ENCODE measurements around the gene AMER2.
"Not testable (repeated sequence)": the region's sequence is repeated elsewhere in the genome, so short reads cannot be mapped to it uniquely, and the experiment has no call there.

The AMER2 gene

GRCh38 chr13:25181597-25181996 lies 9.5 kb upstream of the AMER2 start:
- no peak for DNase-seq (ENCODE audit: low read depth in 1 of 2, low spot score in 1 of 2)

GRCh38 chr13:25180775-25181537 lies 8.9 kb upstream of the AMER2 start:
- DNase-seq (ENCODE audit: low read depth in 1 of 2, low spot score in 1 of 2) = no peak

- no peak for DNase-seq (ENCODE audit: low read depth in 1 of 2, low spot score in 1 of 2)
Measured at GRCh38 chr13:25179832-25180774, 8.0 kb upstream of the AMER2 start.

- no peak for DNase-seq (ENCODE audit: low read depth in 1 of 2, low spot score in 1 of 2)
Measured at GRCh38 chr13:25179011-25179410, 6.9 kb upstream of the AMER2 start.

- no peak for DNase-seq (ENCODE audit: low read depth in 1 of 2, low spot score in 1 of 2)
Measured at GRCh38 chr13:25178070-25178469, 6.0 kb upstream of the AMER2 start.

- DNase-seq (ENCODE audit: low read depth in 1 of 2, low spot score in 1 of 2) = no peak
Measured at GRCh38 chr13:25177636-25178035, 5.5 kb upstream of the AMER2 start.

GRCh38 chr13:25177012-25177411 lies 4.9 kb upstream of the AMER2 start:
- no peak for DNase-seq (ENCODE audit: low read depth in 1 of 2, low spot score in 1 of 2)

- no peak for DNase-seq (ENCODE audit: low read depth in 1 of 2, low spot score in 1 of 2)
Measured at GRCh38 chr13:25175431-25175830, 3.3 kb upstream of the AMER2 start.

- DNase-seq (ENCODE audit: low read depth in 1 of 2, low spot score in 1 of 2) = no peak
Measured at GRCh38 chr13:25175026-25175425, 2.9 kb upstream of the AMER2 start.

GRCh38 chr13:25174304-25174703 lies 2.2 kb upstream of the AMER2 start:
- DNase-seq (ENCODE audit: low read depth in 1 of 2, low spot score in 1 of 2) = no peak

- DNase-seq (ENCODE audit: low read depth in 1 of 2, low spot score in 1 of 2) = no peak
Measured at GRCh38 chr13:25172303-25172630, 179 bp upstream of the AMER2 start.

GRCh38 chr13:25171170-25171516 lies 945 bp downstream of the AMER2 start:
- no peak for DNase-seq (ENCODE audit: low read depth in 1 of 2, low spot score in 1 of 2)

- no peak for DNase-seq (ENCODE audit: low read depth in 1 of 2, low spot score in 1 of 2)
Measured at GRCh38 chr13:25170554-25171111, 1.5 kb downstream of the AMER2 start.

GRCh38 chr13:25169951-25170553 lies 2.0 kb downstream of the AMER2 start:
- no peak for DNase-seq (ENCODE audit: low read depth in 1 of 2, low spot score in 1 of 2)

GRCh38 chr13:25169356-25169755 lies 2.7 kb downstream of the AMER2 start:
- no peak for DNase-seq (ENCODE audit: low read depth in 1 of 2, low spot score in 1 of 2)

GRCh38 chr13:25168790-25169189 lies 3.3 kb downstream of the AMER2 start:
- DNase-seq (ENCODE audit: low read depth in 1 of 2, low spot score in 1 of 2) = no peak

GRCh38 chr13:25167382-25168174 lies 4.5 kb downstream of the AMER2 start:
- no peak for DNase-seq (ENCODE audit: low read depth in 1 of 2, low spot score in 1 of 2)

- no peak for DNase-seq (ENCODE audit: low read depth in 1 of 2, low spot score in 1 of 2)
Measured at GRCh38 chr13:25166306-25166705, 5.8 kb downstream of the AMER2 start.

GRCh38 chr13:25165663-25166062 lies 6.4 kb downstream of the AMER2 start:
- no peak for DNase-seq (ENCODE audit: low read depth in 1 of 2, low spot score in 1 of 2)

- not testable (repeated sequence) for DNase-seq (ENCODE audit: low read depth in 1 of 2, low spot score in 1 of 2)
Measured at GRCh38 chr13:25165163-25165562, 6.9 kb downstream of the AMER2 start.

GRCh38 chr13:25157681-25158080 lies 14.4 kb downstream of the AMER2 start:
- no peak for DNase-seq (ENCODE audit: low read depth in 1 of 2, low spot score in 1 of 2)

Data from stimulated activated CD4-positive, alpha-beta T cell treated with anti-CD3 and anti-CD28 coated beads, Interleukin-15, amount 100 ng/mL, for 1 hour (primary cell).